ENCODE data around the gene ABCD1.

GRCh38 chrX:153771415-153772315 is 47.0 kb downstream of the ABCD1 start:
- TF ChIP-seq POLR2A (IDR thresholded peaks at IDR 0.05; ENCODE audit: low read depth, low read length): no peak
- TF ChIP-seq POLR2AphosphoS5 (IDR thresholded peaks at IDR 0.05; ENCODE audit: low read depth, low read length): no peak
